HTR-8/SVneo (cell line): ENCODE results near the gene ZDHHC8.

Experiments
- DNase-seq: peaks from one replicate; pipeline ENCODE4 v3.0.0; 2011; ENCODE audit warnings: low spot score, mixed read lengths; ENCODE audit not compliant: insufficient read length
- FAIRE-seq: peaks from 2 replicates; lab custom pipeline; 2011; peaks lifted over from hg19 to GRCh38; lab: Jason Lieb, UNC

ZDHHC8 gene

DNA sequence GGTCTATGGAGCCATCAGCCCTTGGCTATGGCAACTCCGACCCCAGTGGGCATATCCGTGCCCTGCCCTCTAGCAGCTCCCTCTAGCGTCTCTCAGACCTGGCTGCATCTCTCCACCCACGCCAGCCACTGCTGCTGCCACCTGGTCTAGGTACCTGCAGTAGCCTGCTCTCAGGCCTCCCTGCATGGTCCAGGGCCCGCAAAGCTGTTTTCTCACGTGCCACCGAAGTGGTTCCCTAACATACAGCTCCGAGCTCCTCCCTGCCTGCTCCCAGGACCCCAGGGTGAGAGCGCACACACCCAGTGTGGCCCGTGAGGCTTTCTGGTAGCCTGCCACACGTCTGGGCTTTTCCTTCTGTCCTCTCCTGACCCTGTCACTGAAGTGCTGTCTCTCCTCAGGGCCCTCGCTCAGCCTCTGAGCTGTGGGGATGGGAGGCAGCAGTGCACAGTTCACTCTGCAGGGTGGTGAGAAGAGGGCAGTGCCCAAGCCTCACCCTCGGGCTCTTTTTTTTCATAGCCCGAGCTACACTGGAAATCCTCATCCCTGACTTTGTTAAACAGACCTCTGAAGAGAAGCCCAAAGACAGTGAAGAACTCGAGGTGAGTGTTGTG, 37.3 kb upstream of the ZDHHC8 start:
- no peak for DNase-seq
- no peak for FAIRE-seq

DNA sequence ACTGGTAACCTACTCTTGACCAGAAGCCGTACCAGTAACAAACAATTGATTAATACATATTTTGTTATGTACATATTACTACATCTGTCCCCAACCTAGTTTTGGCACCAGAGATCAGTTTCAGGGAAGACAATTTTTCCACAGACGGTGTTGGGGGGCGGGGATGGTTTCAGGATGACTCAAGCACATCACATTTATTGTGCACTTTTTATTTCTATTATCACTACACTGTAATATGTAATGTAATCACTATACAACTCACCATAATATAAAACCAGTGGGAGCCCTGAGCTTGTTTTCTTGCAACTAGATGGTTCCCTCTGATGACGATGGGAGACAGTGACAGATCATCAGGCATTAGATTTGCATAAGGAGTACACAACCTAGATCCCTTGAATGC, 36.1 kb upstream of the ZDHHC8 start:
- DNase-seq: no peak

DNA sequence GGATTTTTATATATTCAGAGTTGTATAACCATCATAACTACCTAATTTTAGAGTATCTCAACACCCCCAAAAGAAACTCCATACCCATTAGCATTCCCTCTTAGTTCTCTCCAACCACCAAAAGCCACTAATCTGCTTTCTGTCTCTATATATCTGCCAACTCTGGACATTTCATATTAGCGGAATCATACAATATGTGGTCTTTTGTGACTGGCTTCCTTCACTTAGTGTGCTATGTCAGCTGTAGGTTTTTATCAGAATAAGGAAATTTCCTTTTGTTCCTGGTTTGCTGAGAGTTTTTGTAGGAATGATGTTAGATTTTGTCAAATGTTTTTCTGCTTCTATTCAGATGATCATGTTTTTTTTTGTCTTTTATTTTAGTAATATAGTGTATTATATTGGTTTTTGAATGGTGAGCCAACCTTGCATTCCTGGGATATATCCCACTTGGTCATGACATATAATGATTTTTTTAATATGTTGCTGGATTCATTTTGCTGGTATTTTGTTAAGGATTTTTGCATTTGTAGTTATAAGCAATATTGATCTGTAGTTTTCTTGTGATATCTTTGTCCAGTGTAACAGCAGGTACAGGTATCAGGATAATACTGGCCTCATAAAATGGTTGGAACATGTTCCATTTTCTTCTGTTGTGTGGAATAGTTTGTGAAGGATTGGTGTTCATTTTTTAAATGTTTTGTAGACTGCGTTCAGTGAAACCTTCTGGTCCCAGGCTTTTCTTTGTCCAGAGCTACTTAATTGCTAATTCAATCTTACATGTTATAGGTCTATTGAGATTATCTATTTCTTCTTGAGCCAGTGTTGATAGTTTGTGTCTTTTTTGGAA, 34.8 kb upstream of the ZDHHC8 start:
- FAIRE-seq (no peak), DNase-seq (no peak)

More for the DNA sequence above, 36.1 kb upstream of the ZDHHC8 start:
- no peak for FAIRE-seq

DNA sequence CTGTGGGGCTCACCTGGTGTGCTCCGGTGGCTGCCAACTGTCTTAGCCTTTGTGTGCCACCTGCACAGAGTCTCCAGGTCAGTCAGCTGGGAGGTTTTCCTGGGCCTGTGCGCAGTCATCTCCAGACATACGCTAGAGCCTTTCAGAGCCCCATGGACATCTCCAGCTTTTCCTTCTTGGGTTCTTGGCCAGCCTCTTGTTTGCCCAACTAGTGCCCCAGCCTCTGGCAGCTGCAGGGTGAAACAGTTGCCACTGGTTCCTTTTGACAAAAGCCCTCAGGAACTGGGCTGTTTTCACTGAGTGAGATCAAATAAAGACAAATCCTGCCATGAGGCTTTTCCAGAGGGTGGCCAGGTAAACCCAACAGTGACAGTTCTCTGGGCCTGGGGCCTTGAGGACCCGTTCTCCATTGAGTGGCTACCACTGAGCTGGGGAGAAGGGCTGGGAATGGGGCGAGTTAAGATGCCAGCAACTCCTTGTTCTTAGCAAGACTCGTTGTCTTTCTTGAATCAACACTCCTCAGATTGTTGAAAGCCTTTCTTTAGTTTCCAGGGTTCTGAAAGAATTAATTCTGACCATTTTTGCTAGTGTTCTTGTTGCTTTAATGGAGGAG, 32.4 kb upstream of the ZDHHC8 start:
- no peak for DNase-seq
- no peak for FAIRE-seq

DNA sequence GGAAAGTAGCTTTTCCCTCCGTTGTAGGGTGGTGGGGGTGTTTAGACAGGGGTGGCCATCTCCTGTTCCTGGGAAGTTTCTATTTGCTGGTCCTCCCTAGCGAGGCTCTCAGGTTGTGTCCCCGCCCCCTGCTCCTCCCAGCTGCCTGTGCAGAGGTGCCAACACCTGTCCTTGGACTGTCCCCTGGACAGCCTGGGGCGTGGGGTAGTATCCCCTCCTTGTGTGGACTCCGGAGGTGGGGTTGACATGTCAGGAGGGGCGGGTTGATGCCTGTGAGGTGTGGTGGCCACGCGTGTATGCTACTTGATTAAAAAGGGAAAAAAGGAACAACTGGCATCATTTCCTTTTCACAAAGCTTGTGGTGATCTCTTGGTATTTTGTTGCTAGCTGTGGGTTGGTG, 30.0 kb upstream of the ZDHHC8 start:
- FAIRE-seq: no peak
- DNase-seq: no peak

DNA sequence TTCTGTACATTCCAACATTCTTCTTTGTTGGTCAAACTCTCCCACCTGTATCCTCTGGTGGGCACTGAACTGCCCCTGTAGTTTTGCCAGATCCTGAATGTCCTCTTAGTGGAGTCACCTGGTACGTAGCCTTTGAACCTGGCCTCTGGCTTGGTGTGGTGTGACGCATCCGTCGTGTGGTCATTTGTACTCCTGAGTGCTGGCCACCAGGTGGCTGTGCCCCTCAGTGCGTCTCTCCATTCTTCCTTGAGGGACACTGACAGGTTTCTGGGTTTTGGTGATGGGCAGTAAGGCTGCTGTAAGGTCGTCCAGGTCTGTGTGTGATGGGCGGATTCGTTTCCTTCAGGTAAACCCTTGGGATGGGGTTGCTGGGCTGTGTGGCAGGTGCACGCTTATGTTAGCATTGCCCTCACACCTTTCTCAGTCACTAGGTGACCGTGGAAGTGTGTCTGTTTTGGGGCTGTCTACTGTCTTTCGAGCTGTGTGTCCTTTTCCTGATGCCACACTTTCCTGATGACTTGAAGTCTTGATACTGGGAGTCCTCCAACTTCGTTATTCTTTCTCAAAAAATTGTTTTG, 29.3 kb upstream of the ZDHHC8 start:
- FAIRE-seq: no peak
- DNase-seq: no peak

DNA sequence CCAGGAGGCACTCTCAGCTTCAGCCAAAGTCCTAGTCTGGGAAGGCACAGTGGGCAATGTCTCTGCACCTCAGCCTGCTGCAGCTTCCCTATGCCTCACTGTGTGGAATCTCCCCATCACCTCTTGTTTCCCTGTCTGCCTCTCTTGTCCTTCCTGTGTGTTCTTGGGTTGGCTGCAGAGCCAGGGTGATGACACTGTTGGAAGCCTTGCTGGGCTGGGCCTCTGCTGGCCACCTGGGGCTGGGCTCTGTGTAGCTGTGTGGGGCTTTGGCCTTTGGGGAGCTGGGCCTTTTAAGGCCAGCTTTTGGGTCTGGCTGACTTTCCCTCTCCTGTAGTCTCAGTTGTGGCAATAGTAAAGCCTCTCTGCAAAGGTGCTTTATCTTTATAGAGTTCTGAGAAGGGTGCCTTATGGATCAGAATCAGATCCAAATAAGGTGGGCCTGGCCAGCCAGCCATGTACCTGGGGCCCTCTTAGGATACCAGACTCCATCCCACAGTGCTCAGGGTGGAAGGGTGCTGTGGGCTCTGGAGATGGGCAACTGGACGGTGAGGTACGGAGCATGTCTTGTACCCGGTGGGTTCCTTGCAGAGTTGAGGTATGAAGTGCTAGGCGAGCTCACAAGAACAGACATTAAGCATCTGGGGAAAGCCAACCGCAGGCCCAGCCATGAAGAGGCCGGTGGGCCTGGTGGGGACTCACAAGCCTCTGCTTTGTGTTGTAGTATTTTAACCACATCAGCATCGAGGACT, 26.0 kb upstream of the ZDHHC8 start:
- no peak for DNase-seq
- no peak for FAIRE-seq

DNA sequence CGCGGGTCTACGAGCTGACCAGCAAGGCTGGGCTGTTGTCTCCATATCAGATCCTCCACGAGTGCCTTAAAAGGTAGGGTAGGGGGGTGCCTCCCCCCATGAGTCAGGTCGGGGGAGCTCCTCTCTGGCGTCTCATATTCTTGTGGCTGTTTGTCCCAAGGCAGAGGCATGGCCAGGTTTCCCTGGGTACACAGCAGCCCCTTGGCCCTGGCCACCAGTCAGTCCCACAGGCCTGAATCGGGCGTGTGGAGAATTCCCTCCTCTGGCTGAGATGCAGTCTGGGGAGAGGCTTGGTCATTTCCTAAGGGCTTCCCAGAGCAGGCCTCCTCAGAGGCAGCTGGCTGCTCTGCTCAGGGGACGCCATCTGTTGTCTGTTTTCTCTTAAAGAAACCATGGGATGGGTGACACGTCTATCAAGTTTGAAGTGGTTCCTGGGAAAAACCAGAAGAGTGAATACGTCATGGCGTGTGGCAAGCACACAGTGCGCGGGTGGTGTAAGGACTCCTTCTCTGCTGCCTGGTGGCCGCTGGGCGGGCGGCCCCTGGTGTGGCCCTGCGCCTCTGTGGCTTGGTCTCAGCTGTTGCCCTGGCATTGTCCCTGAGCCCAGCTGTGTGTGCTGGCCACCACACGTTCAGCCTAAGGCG, 25.3 kb upstream of the ZDHHC8 start:
- FAIRE-seq: no peak
- no peak for DNase-seq

DNA sequence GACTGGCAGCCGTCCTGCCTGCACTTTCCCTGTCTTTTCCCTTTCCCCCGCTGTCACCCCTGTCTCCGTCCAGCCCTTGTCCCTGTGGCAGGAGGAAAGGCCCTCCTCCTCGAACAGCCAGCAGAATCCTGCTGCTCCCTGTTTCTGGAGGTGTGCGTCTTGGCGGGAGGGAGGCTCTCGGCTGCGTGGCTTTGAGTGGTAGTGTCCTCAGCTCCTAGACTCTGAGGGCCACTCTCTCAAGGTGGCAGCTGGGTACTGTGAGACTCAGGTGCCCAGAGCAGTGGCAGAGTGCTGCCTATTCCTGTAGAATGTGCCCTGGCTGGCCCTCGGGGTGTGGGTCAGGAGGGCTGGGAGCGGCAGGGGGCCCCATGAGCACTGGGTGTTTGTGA, 24.8 kb upstream of the ZDHHC8 start:
- DNase-seq (no peak), FAIRE-seq (no peak)

DNA sequence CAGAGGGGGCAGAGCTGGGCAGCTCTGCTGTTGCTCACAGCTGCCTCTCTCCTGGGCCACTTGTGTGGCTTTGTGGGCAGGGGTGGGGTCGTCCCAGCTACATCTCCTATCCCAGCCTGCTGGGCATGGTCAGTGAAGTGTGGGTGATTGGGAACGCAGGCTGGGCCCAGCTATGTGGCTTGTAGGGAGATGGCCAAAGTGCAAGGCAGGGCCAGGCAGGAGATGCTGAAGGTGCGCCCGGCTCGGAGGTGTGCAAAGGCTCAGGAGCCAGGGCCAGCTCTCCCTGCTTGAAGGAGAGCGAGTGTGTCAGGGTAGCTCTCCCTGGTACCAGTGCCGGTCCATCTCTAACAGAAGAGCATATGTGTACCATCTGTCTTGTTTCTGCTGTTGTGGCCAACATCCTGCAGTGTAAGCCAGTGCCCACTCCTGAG, 24.1 kb upstream of the ZDHHC8 start:
- no peak for FAIRE-seq
- DNase-seq: no peak

DNA sequence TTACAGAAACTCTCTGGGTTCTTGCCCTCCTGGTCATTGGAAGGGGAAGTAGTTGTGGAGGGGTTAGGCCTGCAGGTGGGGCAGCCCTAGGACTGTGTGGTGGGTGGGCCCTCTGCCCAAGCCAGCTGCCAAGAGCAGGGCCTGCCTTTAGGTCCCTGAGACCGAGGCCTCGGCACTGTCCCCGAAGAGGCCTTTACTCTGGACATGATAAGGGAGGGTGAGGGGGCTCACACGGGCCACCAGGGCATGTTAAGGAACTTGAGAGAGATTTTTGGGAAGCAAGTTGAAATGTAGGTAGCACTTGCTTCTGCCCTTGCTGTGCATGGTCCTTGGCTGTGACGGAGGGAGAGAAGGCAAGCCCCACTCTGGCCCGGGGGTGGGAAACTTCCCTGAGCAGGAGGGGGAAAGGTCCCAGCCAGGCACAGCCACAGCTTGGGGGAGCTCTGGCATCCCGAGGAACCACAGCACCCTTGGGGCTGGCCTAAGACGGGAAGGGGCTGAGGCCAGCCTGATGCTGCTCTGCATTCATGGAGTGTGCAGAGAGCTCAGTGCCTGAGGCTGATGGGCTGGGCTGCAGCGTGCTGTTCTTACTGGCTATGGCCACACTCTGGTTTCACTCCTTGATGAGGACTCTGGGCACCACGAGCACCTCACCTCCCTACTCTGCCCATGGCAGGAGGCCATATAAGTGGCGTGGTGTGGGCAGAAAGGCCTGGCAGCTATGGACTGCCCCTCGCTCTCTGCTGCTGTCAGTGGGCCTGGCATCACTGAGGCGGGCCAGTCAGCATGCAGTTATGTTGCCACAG, 23.4 kb upstream of the ZDHHC8 start:
- no peak for DNase-seq

DNA sequence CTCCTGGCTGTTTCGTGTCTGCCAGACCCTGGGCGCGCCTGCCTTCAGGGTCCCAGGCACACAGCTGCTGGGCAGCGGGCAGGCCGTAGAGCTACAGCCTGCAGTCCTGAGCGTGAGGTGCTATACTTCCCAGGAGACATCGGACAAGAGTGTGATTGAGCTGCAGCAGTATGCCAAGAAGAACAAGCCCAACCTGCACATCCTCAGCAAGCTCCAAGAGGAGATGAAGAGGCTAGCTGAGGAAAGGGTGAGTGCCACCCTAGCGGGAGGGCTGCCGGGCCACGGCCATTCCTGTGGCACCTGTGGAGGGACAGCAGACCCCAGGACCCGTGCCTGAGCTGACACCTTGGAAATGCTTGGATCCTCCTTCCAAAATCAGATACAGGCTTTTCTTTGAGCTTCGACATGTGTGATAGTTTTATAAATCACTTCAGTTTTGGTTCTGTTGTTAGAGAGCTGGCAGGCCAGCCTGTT, 22.8 kb upstream of the ZDHHC8 start:
- FAIRE-seq (no peak), DNase-seq (no peak)

More for the DNA sequence above, 23.4 kb upstream of the ZDHHC8 start:
- no peak for FAIRE-seq

DNA sequence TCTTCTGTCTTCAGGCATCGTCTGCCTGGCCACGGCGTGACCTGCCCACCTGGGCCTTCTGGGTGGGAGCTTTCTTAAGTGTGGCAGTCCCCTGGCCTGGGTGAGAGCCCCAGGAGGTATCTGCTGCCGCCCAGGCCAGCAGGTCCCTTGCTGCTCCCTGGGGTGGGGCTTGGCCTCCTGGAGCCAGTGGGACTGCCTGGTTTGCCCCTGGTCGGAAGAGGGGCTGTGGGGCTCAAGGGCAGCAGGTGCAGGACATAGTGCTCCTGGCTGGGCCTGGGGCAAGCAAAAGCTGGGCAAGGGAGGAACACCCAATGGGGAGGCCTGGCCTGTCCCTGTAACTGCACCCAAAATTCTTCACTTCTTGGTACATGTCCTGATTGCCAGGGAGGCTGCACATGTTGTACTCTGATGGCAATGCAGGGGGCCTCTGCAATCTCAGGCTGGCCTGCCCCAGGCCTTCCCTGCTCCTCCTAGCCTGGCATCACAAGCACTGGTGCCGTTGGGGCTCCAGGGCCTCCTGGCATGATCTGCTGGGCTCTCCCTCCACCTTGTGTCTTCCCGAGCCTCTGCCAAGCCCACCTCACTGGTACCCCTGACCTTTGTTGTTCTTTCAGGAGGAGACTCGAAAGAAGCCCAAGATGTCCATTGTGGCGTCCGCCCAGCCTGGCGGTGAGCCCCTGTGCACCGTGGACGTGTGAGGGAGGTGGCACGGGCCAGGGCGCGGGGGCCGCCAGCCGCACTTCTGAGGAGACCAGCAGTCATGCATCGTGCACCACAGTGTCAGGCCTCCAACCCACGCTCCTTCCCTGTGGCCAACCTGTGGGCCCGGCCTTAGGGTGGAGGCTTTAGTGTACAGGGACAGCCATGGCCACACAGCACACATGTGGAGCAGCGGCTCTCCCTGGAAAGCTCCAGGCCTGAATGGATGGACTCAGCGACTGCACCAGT, 21.9 kb upstream of the ZDHHC8 start:
- no peak for FAIRE-seq
- DNase-seq: no peak

DNA sequence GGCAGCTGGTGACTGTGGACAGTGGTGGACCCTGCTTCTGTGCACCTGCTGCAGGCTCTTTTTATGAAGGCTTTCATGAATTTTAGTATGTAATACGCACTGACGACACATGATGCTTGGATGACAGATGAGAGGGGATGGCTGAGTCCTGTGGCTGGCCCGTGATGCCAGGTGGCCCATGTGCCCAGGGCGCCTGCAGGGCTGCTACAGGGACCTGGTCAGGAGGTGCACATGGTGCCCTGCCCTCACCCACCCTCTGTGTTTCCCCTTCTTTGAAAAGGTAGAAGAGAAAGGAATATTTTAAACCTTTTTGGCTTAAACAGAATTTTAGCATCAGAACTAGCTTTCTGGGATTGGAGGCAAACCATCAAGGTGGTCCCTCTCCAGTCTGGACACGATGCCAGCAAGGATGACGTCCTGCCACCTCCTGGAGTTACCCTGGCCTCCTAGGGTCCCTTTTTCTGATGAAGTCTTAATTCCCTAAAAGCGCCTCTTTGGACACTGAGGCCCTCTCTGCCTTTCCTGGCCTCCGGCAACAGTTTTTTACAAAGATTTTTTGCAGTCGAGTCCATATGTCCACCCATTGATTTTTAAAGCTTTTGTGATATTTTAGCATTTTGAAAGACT, 21.1 kb upstream of the ZDHHC8 start:
- DNase-seq (no peak), FAIRE-seq (no peak)

DNA sequence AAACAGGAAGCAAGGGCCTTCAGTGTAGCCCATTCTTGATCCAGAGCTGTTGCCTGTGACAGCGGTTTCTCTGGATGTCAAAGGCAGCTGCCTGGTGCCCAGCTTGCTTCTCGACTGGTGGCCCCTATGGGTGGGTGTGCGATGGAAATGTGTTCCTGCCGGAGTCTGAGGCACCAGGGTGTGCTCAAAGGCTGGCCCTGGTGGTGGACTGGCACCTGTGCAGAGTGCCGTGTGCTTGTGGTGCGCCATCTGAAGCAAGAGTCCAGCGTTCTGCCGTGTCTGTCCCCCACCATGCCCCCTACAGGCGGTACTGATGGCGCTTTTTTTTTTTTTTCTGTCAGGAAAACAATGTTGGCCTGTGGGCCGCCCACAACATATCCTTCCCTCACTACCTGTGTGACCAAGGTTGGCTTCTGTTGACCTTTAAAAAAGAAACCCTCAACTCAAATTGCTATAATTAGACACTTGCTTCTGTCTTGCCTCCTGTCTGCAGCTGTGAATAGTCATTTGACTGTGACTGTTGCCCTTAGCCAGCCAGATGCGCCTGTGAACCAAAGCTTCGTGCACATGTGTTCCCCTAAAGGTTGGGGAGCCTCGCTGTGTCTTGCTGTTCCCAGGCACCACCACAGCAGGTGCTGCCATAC, 20.4 kb upstream of the ZDHHC8 start:
- DNase-seq (no peak), FAIRE-seq (no peak)

DNA sequence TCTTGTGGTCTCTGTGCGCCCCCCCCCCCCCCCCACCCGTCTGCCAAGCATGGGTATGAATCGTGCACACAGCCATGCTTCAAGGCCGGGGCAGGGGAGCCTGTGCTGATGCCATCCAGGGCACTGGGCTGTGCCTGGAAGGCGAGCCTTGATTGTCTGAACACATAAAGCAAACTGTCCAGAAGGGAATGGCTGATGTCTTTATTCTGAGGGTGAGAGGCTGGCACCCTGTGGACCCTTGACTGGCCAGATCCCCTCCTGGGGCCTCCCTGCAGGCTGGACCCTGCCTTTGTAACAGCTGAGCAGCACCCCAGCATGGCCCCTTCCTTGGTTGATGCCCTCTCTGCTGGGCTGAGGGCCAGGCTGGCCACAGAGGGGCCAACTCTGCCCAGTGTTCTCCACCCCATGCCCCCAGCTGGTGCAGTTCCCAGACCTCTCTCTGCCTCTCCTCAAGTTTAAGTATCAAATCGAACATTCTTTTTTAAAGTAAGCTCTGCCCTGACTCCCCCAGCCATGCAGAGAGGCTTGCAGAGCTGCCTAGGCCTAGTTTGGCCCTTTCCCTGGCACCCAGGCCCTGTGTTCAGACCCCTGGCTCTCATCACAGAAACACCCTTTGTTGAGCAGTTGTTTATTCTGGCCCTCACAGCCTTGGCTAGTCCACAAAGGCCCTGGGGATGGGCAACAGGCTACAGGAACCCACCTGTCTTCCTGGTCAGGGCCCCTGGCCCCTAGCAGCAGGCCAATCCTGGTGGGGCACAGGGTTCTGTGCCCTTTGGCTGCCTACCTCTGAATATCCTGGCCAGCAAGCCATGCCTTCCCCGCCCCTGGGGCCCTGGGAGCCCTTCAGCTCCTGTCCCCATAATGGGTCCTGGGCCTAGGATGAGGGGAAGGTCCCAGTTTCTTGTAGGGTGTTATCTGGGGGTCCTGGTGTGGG, 19.6 kb upstream of the ZDHHC8 start:
- no peak for FAIRE-seq
- DNase-seq: no peak
